ENCODE measurements around the gene RRP15.

The RRP15 gene

GRCh38 chr1:218361298-218362065 lies 76.4 kb downstream of the RRP15 start:
- H3K79me2 ChIP-seq (ENCODE audit: insufficient read depth, low read depth) = no peaks in the 10 kb centered on the region
- H3K9ac ChIP-seq = no peak overlapping the region
- no peak overlapping the region for H3K4me3 ChIP-seq (IDR thresholded peaks at IDR 0.05; ENCODE audit: insufficient read depth, low read depth, low read length)

GRCh38 chr1:218362418-218363076 lies 77.5 kb downstream of the RRP15 start:
- Histone ChIP-seq H3K4me1 (ENCODE audit: low read depth, poor library complexity, severe bottlenecking) (peaks cover 5% of the 10 kb centered on the region), H3K27me3 (ENCODE audit: insufficient read depth, low read depth) (no peaks in the 10 kb centered on the region), H3K4me2 (no peak overlapping the region), H3K36me3 (ENCODE audit: insufficient read depth) (no peaks in the 10 kb centered on the region), H3K27ac (no peak overlapping the region), H2AFZ (ENCODE audit: low read depth) (no peak overlapping the region), H3K9ac (no peak overlapping the region), H3K79me2 (ENCODE audit: insufficient read depth, low read depth) (no peaks in the 10 kb centered on the region), H4K20me1 (ENCODE audit: insufficient read depth) (no peaks in the 10 kb centered on the region), H3K4me3 (IDR thresholded peaks at IDR 0.05; ENCODE audit: insufficient read depth, low read depth, low read length) (no peak overlapping the region)
- TF ChIP-seq CTCF (conservative IDR thresholded peaks at IDR 0.05; ENCODE audit: low read depth, low read length) = no peak

More at GRCh38 chr1:218361298-218362065, 76.4 kb downstream of the RRP15 start:
- no peaks in the 10 kb centered on the region for H3K36me3 ChIP-seq (ENCODE audit: insufficient read depth)
- H3K27me3 ChIP-seq (ENCODE audit: insufficient read depth, low read depth) = no peaks in the 10 kb centered on the region
- H3K27ac ChIP-seq = no peak overlapping the region
- H2AFZ ChIP-seq (ENCODE audit: low read depth) = no peak overlapping the region
- no peak overlapping the region for H3K4me2 ChIP-seq
- peaks cover under 1% of the 10 kb centered on the region for H3K4me1 ChIP-seq (ENCODE audit: low read depth, poor library complexity, severe bottlenecking)
- TF ChIP-seq CTCF (conservative IDR thresholded peaks at IDR 0.05; ENCODE audit: low read depth, low read length) = peak; percentile 35; the same call in 1 of the 2 replicates
- H4K20me1 ChIP-seq (ENCODE audit: insufficient read depth) = no peaks in the 10 kb centered on the region

DNA sequence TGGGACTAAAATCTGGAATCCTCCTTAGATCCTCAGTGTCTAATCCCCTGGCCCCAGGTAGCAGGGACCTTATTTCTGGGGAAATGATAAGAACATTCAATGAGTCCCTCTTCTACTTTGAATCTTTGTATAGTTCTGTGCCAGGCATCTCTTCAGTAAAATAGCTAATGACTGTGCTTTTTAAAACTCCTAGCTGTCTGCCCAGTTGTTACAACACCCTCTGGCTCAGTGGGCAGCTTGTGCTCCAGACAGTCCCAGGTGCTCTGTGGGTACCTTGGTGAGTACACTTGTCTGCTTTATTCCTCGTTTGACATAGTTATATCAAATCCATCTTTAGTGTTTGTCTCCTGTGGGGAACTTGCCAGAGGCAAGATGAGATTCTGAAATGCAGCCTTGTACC lies 78.0 kb downstream of the RRP15 start:
- TF ChIP-seq CTCF (conservative IDR thresholded peaks at IDR 0.05; ENCODE audit: low read depth, low read length) = no peak
- Histone ChIP-seq H3K27me3 (ENCODE audit: insufficient read depth, low read depth) (no peaks in the 10 kb centered on the region), H3K79me2 (ENCODE audit: insufficient read depth, low read depth) (no peaks in the 10 kb centered on the region), H3K4me1 (ENCODE audit: low read depth, poor library complexity, severe bottlenecking) (peaks cover 5% of the 10 kb centered on the region), H2AFZ (ENCODE audit: low read depth) (no peak overlapping the region), H3K4me3 (IDR thresholded peaks at IDR 0.05; ENCODE audit: insufficient read depth, low read depth, low read length) (no peak overlapping the region), H3K36me3 (ENCODE audit: insufficient read depth) (no peaks in the 10 kb centered on the region), H3K9ac (no peak overlapping the region), H4K20me1 (ENCODE audit: insufficient read depth) (no peaks in the 10 kb centered on the region), H3K27ac (no peak overlapping the region), H3K4me2 (no peak overlapping the region)

DNA sequence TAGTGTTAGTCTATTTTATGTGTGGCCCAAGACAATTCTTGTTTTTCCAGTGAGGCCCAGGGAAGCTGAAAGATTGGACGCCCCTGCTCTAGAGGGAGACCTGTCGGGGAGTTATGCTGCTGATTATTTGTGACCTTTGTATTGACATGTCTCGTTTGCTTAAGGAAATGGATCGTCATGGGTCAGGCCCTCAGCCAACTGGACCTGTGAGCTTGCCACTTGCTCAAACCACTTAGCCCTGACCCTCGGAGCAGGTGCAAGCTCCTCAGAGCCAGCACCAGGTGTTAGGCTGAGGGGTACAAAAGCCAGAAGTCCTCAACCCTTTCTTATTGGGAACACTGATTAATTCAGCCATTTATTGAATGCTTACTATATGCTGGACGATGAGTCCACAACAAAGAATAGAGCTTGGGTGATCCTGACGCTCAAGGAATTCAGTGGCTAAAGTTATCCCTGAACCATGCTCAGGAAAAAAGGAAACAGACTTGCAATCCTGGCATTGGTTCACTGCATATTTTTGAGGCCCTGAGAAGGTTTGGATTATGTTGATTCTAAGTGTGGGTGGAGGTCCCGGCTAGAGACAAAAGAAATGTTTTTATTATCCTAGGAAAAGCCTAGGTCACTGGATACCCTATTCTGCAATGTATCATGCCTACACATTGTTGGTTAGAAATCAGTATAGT lies 79.1 kb downstream of the RRP15 start:
- Histone ChIP-seq H4K20me1 (ENCODE audit: insufficient read depth) (no peaks in the 10 kb centered on the region), H3K4me3 (IDR thresholded peaks at IDR 0.05; ENCODE audit: insufficient read depth, low read depth, low read length) (no peak overlapping the region), H3K27ac (no peak overlapping the region), H2AFZ (ENCODE audit: low read depth) (no peak overlapping the region), H3K4me2 (no peak overlapping the region), H3K79me2 (ENCODE audit: insufficient read depth, low read depth) (no peaks in the 10 kb centered on the region), H3K9ac (no peak overlapping the region), H3K36me3 (ENCODE audit: insufficient read depth) (no peaks in the 10 kb centered on the region), H3K27me3 (ENCODE audit: insufficient read depth, low read depth) (no peaks in the 10 kb centered on the region), H3K4me1 (ENCODE audit: low read depth, poor library complexity, severe bottlenecking) (peaks cover 5% of the 10 kb centered on the region)
- TF ChIP-seq CTCF (conservative IDR thresholded peaks at IDR 0.05; ENCODE audit: low read depth, low read length) = no peak
